GM12801 (cell line): ENCODE data around the gene MRPS21.

ENCODE experiments used
- TF ChIP-seq, protein P1 (sequence below): IDR thresholded peaks from one replicate; pipeline ENCODE4 v1.5.1; 2011; ENCODE audit warnings: control low read depth; ENCODE audit not compliant: insufficient read length; ENCODE audit errors: extremely low read depth

MRPS21 gene

GRCh38 chr1:150281758-150282557 is 11.7 kb upstream of the MRPS21 start, which contains the start of gene CIART:
Gene CIART, plus strand, starts transcription at chr1:150282554. Its CDS starts 714 bp downstream, at chr1:150283268.
- TF ChIP-seq, protein P1, sequence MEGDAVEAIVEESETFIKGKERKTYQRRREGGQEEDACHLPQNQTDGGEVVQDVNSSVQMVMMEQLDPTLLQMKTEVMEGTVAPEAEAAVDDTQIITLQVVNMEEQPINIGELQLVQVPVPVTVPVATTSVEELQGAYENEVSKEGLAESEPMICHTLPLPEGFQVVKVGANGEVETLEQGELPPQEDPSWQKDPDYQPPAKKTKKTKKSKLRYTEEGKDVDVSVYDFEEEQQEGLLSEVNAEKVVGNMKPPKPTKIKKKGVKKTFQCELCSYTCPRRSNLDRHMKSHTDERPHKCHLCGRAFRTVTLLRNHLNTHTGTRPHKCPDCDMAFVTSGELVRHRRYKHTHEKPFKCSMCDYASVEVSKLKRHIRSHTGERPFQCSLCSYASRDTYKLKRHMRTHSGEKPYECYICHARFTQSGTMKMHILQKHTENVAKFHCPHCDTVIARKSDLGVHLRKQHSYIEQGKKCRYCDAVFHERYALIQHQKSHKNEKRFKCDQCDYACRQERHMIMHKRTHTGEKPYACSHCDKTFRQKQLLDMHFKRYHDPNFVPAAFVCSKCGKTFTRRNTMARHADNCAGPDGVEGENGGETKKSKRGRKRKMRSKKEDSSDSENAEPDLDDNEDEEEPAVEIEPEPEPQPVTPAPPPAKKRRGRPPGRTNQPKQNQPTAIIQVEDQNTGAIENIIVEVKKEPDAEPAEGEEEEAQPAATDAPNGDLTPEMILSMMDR: no peak

- TF ChIP-seq, protein P1: no peak
Observed at GRCh38 chr1:150282558-150282958, 11.1 kb upstream of the MRPS21 start.

GRCh38 chr1:150283260-150283659 is 10.4 kb upstream of the MRPS21 start:
- TF ChIP-seq, protein P1: no peak

GRCh38 chr1:150288382-150288781 is 5.3 kb upstream of the MRPS21 start:
- TF ChIP-seq, protein P1: no peak

- TF ChIP-seq, protein P1: no peak
Observed at GRCh38 chr1:150288822-150289221, 4.8 kb upstream of the MRPS21 start.

- TF ChIP-seq, protein P1: no peak
Observed at GRCh38 chr1:150295476-150295875, 1.8 kb downstream of the MRPS21 start.

DNA sequence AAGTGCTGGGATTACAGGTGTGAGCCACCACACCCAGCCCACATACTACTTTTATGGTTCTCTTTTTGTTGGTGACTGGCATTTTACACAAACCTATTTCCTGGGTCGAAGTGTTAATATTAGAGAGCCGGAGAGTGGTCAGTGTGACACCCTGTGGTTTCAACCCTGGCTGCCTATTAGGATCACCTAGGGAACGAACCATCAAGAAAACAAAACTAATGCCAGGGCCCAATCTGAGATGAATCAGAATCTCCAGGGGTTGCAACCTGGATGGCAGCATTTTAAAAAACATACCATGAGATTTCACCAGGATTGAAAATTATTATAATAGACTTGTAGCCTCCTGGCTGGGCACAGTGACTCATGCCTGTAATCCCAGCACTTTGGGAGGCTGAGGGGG is 6.1 kb downstream of the MRPS21 start:
- TF ChIP-seq, protein P1: no peak
